ENCODE results near the gene STXBP6.

DNA sequence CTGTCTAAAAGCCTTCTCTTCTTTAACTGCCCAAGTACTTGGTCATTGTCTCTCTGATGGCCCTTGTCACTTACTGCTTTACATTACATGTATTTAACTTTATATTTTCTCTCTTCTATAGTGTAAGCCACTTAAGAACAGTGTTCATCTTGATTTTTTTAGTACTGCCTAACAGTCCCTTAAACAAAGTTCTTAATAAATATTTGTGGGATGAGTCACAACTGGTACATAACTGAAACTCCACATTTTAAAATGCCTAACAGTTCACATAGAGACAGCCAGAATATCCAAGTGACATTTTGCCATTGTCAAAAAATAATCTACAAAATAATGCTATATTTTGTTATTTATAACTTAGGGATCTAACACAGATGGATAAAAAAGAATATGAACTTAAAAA, 146.6 kb downstream of the STXBP6 start:
- no peak for TF ChIP-seq POLR2AphosphoS5 (IDR thresholded peaks at IDR 0.05; ENCODE audit: low read depth, low read length)
- TF ChIP-seq, protein P1, sequence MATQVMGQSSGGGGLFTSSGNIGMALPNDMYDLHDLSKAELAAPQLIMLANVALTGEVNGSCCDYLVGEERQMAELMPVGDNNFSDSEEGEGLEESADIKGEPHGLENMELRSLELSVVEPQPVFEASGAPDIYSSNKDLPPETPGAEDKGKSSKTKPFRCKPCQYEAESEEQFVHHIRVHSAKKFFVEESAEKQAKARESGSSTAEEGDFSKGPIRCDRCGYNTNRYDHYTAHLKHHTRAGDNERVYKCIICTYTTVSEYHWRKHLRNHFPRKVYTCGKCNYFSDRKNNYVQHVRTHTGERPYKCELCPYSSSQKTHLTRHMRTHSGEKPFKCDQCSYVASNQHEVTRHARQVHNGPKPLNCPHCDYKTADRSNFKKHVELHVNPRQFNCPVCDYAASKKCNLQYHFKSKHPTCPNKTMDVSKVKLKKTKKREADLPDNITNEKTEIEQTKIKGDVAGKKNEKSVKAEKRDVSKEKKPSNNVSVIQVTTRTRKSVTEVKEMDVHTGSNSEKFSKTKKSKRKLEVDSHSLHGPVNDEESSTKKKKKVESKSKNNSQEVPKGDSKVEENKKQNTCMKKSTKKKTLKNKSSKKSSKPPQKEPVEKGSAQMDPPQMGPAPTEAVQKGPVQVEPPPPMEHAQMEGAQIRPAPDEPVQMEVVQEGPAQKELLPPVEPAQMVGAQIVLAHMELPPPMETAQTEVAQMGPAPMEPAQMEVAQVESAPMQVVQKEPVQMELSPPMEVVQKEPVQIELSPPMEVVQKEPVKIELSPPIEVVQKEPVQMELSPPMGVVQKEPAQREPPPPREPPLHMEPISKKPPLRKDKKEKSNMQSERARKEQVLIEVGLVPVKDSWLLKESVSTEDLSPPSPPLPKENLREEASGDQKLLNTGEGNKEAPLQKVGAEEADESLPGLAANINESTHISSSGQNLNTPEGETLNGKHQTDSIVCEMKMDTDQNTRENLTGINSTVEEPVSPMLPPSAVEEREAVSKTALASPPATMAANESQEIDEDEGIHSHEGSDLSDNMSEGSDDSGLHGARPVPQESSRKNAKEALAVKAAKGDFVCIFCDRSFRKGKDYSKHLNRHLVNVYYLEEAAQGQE (IDR thresholded peaks at IDR 0.05; ENCODE audit: insufficient read depth in 1 of 2, low read depth in 2 of 2, low read length in 2 of 2) = no peak
- no peak for TF ChIP-seq SIN3A (IDR thresholded peaks at IDR 0.05; ENCODE audit: borderline replicate concordance, insufficient read depth, low read length)
